EH (cell line): ENCODE data around the gene PRKCD.

Experiments
- DNase-seq: peaks from one replicate; pipeline ENCODE4 v3.0.0-alpha.2; 2015; ENCODE audit warnings: low read depth

The PRKCD gene

DNA sequence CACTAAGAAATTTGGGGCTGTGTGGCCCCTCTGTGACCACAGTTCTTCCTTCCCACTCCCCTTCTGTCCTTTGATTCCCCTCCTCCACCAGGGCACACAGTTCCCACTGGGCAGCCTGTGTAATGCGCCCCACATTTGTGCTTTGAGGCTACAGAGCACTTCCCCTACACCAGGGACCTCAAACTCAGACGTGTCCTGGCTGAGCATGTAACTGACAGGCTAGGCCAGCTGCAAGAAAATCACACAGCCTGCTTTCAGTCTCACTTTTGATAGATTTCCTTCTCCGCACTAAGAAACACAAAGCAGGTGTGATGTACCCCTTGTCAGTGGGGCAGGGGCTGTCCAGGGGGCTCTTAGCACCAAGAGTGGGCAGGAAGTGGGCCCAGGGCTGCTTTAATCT, 29.6 kb downstream of the PRKCD start:
- DNase-seq = no peak

DNA sequence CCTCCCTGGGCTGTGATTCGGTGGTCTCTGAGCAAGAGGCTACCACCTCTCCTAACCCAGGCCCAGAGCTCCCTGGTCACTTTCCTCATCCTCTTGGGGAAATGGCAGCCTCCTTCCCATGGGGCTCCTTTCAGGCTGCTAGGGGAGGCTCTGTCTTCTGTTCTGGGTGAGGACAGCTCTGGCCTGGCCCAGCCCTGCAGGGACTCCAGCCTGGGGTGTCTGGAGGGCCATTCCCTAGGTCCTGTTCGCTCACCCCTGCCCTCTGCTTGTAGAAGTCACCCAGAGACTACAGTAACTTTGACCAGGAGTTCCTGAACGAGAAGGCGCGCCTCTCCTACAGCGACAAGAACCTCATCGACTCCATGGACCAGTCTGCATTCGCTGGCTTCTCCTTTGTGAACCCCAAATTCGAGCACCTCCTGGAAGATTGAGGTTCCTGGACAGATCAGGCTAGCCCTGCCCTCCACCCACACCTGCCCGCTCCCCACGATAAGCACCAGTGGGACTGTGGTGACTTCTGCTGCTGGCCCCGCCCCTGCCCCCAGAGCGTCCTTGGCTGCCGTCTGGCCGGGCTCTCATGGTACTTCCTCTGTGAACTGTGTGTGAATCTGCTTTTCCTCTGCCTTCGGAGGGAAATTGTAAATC, 30.9 kb downstream of the PRKCD start:
- no peak for DNase-seq

DNA sequence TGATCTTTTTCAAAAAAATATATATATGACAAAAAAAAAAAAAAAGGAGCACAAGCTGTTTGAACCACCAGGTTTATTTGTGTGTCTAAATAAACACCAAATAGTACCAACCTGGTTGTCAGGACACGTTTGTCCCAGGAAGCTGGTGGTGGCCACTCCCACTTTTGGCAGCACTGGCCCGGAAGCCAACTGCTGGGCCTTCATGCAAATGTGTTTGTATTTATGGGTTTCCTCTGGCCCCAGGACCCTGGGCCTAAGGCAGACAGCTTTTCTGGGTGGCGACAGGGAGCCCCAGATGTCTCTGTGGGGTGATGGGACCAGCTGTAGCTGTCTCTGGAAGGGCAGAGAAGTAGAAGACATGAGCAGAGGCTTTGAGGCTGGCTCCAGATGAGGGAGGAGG, 31.6 kb downstream of the PRKCD start:
- no peak for DNase-seq

DNA sequence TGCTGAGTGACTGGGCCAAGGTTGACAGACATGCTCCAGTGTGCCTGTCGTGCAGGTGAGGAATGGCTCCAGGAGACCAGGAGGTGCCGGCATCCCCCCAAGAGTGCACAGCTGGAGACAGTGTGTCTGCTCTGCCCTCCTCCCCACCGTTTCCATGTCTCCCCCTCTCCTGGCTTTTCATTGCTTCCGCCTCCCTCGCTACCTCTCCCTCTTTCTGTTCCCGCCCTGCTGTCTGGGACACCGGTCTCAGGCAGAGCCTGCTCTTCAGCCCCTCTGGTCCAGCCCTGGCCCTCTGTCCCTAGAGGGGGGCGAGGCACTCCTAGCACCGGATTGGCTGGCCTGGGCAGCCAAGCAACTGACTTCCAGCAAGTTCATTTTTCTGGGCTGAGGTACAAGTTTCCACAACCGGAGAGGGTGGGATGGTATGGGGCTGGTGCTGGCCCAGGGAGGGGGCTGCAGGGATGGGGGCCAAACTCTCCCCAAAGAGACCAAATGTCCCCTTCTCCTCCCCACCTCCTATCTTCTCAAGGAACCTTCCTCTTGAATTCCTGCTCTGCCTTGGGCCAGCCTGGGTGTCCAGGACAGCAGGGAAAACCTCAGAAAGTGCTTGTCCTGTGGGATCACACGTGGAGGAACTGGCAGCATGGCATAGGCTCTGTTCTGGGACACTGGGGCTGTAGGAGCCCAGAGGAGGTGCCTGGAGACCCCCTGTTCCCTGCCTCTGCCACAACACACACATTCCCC, 32.6 kb downstream of the PRKCD start:
- DNase-seq = peak; percentile 18

DNA sequence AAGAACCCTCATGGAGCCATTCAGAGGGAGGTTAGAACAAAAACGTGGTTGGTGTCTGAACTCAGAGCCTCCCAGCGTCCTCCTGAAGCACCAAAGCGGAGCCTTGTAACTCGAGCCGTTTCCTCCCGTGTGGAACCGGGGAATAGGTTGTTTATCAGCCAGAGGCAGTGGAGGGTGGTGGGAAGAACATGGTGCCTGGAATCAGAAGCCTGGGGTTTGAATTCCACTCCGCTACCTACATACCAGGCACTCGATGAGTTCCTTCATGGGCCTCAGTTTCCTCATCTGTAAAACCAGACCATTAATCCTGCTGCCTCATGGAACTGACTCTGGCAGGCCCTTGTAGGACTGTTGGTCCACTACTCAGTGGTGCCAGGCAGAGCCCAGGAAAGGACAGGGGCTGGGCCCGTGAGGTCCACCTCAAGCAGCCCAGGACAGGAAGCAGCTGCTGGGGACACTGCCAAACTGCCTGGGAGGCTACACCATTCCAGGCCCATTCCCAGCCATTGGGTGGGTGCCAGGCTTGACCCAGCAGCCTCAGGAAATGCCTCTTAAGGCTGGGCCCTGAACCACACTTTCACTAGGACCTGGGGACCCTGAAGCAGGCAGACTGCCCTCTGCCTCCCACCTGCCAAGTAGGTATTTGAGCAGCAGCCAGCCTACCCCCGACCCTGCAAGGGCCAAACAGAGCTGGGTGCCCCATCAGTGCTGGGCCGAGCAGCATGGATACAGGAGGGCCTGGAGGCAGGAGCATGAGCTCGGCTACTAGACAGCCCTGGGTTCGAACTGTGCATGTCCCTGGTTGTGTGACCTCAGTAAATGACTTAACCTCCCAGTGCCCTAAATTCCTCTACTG, 33.4 kb downstream of the PRKCD start:
- DNase-seq = peak; percentile 79

DNA sequence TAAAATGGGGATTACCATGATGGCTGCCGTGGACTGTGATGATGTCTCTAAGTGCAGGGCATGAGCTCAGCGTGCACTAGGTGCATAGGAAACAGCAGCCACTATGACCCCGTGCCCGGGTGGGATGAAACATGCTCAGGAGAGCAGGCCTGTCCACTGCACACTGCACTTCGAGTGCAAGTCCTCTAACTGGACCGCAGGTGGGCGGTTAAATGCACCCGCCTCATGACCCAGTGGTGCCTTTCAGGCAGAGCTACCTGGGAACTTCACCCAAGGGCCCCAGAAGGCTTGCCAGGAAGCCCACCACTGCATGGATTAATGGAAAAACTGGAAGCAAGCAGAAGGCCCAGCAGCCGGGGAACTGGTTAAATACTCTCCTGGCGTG, 34.0 kb downstream of the PRKCD start:
- no peak for DNase-seq

DNA sequence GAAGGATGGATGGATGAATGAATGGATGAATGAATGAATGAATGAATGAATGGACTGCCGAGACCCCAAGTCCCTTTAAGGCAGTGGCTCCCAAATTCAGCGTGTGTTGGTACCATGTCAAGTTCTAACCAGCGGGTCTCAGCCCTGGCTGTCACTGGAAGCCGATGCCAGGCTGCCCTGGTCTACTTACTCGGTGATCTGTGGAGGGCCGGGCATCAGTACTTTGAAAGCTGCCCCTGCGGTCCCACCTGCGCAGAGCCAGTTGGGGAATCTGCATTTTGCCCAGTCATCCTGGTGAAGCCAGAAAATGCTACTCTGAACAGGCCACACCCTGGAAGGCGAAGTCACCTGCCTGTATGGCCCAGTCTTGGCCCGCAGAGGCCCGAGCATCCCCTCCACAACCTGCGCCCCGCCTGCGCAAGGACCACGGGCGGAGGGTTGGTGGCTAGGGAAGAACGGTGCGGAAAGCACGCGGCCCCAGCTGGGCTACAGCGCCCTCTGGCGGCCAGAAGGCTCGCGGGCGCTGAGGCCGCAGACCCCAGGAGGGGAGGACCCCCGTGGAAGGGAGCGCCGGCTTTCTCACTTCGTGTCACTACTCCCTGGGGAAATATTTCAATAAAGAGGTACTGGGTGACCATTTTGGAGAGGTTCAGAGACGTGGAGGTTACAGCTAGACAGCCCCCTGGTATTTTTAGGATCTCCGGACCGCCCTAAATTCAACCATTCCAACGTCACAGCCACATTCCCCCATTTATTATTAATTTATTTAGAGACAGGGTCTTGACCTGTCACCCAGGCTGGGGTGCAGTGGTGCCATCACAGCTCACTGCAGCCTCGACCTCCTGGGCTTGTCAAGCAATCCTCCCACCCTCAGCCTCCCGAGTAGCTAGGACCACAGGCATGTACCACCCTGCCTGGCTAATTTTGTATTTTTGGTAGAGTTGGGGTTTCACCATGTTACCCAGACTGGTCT, 34.9 kb downstream of the PRKCD start:
- DNase-seq = peak; percentile 46

DNA sequence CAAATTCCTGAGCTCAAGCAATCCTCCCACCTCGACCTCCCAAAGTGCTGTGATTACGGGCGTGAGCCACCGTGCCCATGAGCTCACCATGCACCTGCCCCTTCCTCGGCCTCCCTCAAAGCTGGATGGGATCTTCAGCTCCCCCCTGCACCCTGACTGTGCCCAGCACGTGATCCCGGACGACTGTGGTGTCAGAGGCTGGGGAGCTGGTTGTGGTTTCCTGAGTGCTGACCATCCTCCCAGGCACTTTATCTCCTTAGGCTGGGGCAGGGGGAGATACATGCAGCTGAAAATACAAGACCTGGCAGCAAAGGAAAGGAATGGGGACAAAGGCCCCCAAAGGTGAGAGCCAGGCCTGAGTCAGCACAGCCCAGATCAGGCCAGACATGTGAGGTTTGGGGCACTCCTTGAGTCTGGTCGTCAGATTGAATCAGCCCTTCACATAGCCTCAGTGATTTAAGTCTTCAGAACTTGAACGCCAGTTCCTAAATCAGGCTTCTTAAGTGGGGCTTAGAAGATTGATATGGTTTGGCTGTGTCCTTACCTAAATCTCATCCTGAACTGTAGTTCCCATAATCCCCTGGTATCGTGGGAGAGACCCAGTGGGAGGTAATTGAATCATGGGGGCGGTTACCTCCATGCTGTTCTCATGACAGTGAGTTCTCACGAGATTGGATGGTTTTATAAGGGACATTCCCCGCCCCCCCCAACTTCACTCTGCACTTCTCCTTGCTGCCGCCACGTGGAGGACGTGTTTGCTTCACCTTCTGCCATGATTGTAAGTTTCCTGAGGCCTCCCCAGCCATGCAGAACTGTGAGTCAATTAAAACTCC, 35.8 kb downstream of the PRKCD start:
- DNase-seq = peak; percentile 57

DNA sequence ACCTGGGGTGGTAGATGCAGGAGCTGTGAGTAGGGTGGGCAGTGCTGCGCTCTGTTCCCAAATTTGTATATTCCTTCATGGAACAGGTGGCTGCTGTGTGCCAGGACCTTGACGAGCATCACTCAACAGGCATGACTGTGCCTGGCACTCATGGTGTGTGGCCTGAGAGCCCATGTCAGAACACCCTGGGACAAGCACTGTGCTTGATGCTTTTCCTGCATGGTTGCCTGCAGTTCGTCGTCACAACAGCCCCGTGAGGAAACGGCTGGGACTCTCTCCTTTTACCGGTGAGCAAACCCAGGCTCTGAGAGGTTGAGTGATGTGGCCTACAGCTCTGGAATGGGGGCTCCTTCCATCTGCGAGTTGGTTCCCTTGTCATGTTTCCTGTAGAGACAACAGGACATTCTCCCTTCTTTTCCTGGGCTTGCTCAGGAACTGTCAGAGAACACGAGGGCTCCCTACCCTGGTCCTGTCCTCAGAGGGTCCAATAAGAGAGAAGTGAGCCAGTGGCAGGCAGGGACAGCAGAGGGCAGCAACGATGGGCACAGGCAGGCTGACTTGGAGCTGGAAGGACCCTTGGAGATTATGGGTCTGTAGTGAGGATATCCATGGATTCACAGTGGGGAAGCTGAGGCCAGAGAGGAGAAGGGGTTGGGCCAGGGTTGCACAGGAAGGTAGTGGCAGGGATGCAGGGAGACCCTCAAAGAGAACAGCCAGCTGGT, 37.4 kb downstream of the PRKCD start:
- DNase-seq = peak; percentile 22

DNA sequence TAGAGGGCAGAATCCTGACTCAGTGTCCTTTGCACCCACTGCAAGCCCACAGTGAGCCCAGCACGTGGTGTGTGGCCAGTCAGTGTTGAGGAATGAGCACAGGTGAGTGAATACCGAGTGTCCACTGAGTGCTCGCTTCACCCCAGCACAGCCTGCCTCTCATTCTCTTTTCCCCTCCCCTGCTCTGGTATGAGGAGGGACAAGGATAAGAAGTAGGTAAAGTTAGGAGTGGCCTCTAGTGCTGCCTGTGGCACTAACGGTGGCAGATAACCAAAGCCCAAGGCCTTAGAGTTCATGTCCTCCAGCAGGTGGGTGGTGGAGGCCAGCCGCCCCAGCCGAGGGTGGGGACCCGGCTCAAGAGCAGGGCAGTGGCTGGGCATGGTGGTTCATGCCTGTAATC, 38.0 kb downstream of the PRKCD start:
- no peak for DNase-seq

DNA sequence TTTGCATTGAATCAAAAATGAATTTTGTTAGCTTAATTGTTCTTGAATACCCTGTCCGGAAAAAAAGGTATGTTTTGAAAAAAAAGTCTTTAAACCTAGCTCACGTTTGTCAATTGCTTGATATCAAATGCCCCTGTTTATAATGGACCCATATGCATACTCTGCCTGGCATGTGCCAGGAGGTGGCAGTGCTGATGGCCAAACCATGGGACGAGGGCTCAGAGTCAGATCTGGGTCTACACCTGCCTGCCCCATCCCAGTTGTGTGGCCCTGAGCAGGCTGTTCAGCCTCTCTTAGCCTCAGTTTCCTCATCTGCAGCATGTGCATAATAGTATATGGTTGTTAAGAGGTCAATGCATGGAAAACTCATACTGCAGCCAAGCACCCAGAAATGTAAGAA, 38.8 kb downstream of the PRKCD start:
- peak; percentile 9 for DNase-seq

DNA sequence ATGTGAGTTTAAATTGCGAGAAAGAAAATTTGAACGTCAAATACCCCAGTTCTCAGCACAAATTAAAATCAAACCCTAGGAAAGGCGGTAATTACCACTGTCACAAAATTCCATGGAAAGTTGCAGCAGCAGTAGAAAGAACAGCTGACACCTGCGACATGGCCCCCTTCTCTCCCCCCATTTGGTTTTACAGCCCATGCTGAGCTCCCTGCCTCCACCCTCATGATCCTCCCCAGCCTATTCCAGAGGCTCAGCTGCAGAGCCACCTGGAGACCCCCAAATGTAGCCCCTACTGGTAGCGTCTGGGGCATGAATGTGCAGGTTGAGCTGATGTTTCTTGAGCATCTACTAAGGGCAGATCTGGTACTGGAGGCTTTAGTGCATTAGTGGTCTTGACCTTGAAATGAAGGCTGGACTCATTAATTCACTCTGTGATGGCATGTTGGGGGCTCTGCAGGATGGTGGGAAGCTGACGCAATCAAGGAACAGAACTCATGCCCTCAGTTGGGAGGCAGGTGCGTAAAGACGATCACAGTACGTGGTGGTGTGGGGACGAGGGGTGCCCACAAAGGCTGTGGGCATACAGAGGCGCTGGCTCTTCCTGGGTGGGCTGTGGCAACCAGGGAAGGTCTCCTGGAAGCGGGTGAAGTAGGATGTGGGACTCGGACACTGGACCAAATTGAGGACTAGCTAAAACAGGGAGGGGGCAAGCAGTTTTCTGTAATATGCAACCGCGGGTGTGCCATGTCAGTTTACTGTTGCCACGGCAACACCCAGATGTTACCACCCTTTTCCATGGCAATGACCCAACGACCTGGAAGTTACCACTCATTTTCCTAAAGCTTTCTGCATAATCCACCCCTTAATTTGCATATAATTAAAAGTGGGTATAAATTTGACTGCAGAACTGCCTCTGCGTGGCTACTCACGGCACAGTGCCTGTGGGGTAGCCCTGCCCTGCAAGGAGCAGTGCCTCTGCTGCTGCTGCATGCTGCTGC, 39.8 kb downstream of the PRKCD start:
- no peak for DNase-seq

DNA sequence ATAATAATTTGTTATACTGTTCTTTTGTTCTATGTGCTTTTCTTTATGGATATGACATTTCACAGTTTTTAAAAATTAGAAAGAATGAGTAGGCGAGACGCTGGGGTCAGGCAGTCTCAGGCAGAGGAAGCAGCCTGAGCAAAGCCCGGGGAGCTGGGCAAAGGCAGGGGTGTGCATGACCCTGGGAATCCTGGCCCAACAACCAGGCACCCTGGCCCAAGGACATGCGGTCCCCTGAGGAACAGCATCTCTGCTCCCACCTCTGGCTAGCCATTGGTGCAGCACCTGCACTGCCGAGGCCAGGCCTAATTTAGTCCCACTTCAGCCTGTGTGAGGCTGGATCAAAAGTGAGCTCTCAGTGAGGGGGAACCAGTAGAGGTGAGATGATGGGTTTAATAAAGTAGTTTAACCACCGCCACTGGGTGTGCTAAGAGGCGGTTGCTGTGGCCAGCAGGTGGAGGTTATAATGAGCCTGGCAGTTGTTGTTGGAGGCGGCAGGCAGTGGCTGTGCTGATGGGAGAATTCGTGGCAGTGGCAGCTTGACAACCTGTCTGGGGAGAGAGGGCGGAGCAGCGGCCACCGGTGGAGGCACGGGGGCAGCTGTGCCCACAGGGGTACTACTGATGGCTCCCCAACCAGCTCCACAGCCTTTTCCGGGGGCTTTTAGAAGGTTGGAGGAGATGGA, 41.5 kb downstream of the PRKCD start:
- DNase-seq = no peak

DNA sequence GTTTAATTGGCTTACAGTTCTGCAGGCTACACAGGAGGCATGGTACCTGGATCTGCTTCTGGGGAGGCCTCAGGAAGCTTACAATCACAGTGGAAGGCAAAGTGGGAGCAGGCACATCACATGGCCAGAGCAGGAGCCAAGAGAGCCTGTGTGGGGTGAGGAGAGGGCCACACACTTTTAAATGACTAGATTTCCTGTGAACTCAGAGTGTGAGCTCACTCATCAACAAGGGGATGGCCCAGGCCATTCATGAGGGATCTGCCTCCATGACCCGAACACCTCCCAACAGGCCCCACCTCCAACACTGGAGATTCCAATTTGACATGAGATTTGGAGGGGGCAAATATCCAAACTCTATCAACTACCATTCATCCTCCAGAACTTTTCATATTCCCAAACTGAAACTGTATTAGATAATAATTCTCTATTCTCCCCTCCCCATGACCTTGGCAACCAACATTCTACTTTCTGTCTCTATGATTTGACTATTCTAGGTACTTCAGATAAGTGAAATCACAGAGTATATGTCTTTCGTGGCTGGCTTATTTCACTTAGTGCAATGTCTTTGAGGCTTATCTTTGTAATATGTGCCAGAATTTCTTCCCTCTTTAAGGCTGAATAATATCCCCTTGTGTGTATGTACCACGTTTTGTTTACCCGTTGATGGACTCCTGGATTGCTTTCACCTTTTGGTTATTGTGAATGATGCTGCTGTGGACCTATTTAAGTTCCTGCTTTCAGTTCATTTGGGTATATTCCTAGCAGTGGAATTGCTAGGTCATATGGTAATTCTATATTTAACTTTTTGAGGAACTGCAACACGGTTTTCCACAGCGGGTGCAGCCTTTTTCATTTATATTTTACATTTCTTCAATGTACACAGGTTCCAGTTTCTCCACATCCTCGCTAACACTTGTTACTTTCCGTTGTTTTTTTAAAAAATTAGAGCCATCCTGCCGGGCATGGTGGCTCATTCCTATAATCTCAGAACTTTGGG, 51.0 kb downstream of the PRKCD start:
- no peak for DNase-seq

DNA sequence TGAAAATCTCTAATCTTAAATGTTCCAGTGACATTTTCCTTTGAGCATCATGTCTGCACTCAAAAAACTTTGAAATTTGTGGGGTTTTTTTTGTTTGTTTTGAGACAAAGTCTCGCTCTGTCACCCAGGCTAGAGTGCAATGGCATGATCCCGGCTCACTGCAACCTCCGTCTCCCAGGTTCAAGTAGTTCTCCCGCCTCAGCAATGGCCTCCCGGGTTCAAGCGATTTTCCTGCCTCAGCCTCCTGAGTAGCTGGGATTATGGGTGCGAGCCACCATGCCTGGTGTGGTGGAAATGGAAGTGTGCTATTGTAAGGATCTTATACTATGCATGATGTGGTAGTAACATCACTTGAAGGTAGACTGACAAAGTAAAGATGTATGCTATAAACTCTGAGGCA, 52.3 kb downstream of the PRKCD start:
- DNase-seq = no peak

DNA sequence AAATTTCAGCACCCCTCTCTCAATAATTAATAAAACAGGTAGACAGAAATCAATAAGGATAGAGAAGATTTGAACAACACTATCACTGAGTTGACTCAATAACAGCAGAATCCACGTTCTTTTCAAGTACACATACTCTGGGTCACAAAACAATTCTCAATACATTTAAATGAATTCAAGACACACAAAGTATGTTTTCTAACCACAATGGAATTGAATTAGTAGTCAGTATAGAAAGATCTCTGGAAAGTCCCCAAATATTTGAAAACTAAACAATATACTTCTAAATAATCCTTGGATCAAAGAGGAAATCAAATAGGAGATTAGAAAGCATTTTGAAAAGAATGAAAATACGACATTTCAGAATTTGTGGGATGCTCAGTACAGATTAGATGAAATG, 54.8 kb downstream of the PRKCD start:
- DNase-seq = no peak

DNA sequence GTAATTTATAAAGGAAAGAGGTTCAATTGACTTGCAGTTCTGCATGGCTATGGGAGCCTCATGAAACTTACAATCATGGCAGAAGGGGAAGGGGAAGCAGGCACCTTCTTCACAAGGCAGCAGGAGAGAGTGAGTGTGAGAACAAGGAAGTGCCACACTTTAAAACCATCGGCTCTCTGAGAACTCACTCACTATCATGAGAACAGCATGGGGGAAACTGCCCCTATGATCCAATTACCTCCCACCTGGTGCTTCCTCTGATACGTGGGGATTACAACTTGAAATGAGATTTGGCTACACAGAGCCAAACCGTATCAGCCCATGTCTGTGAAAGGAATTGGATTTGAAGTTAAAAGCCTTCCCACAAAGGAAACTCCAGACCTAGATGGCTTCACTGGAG, 55.7 kb downstream of the PRKCD start:
- no peak for DNase-seq
